GM12891 (cell line): ENCODE measurements around the gene DHRS13.

Experiments used
- PAX5 ChIP-seq: IDR thresholded peaks from 2 replicates; pipeline ENCODE4 v1.6.1; 2011; ENCODE audit warnings: low read length, moderate library complexity, mild to moderate bottlenecking; ENCODE audit not compliant: insufficient read depth, severe bottlenecking
- POLR2A ChIP-seq: IDR thresholded peaks from 2 replicates; pipeline ENCODE4 v1.6.1; 2011; ENCODE audit warnings: low read depth, low read length, control low read depth
- POLR2AphosphoS5 ChIP-seq: IDR thresholded peaks from 2 replicates; pipeline ENCODE4 v1.6.1; 2011; ENCODE audit warnings: low read depth, low read length, control low read depth
- SPI1 ChIP-seq: IDR thresholded peaks from 2 replicates; pipeline ENCODE4 v1.6.1; 2011; ENCODE audit warnings: low read depth, low read length, control low read depth

DNA sequence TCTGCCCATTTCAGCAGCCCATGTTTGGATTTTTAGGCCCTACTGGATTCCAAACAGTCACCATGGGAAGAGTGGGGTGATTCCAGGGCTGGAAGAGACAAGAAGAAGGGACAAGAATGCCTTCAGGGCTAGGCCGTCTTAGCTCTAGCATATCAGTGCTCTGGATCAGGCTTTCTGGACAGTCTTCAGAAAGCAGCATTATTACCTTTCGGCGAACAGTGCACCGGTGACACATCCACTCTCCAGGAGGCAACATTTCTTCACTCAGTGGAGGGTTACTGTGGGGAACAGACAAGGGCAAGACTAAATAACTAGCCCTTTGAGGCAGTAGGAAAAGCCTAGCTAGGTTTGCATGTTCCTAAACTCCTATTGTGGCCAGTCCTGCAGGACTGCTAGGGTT lies 23.9 kb upstream of the DHRS13 start:
- TF ChIP-seq SPI1 (no peak), POLR2A (no peak), POLR2AphosphoS5 (no peak), PAX5 (no peak)
